Tongue (tissue), 2 donors: ENCODE data around the gene RAN. TPM values are rescaled to one million over a fixed set of nuclear protein-coding genes. Genes with fewer than 3 reads are reported as not detected.
"Not testable (repeated sequence)": the region's sequence is repeated elsewhere in the genome, so short reads cannot be mapped to it uniquely, and the experiment has no call there.

Experiments used
- DNase-seq: peaks from one replicate; pipeline ENCODE4 v3.0.0-alpha.2; 2015
- total RNA-seq: library from RNA; depleted of rRNA; stranded (reverse); fragments of >200 nt; gene quantifications from one replicate; pipeline ENCODE4 v1.2.3, GENCODE V29; 2014

Gene RAN
- total RNA-seq, result 195 TPM

DNA sequence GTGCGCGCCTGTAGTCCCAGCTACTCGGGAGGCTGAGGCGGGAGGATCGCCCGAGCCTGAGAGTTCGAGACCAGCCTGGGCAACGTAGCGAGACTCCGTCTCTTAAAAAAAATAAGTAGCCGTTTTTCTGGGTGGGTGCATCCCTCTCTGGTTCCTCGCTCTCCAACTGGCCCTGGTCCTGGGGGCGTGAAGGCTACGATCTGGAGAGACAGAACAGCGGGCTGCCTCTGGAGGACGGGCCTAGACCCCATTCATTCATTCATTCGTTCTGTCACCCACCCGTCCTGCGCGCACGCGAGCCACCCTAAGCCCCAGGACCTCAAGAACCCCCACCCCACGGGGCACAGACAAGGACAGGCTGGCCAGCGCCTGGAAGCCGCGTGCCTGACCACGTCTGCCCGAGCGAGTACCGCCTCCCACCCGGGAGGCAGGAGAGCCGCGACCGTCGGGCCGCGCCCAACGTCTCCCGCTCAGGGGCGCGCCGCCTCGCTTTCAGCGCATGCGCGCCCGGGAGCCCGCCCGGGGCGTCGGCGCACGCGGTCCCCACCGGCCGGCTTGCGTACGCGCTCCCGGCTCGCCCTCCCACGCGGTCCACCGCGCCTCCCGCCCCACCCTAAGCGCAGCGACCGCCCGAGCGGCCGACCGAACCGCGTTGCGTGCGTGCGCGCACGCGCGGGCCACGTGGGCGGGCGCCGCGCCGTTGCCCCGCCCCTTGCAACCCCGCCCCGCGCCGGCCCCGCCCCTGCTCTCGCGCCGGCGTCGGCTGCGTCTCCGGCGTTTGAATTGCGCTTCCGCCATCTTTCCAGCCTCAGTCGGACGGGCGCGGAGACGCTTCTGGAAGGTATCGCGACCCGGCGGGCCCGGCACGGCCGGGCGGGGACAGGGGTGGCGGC, at the start of gene RAN:
Gene RAN, plus strand, starts transcription at position 781 of the 893 bp plus-strand sequence. CDS start 528 bp downstream, outside the sequence.
- peak; percentile 97 for DNase-seq

DNA sequence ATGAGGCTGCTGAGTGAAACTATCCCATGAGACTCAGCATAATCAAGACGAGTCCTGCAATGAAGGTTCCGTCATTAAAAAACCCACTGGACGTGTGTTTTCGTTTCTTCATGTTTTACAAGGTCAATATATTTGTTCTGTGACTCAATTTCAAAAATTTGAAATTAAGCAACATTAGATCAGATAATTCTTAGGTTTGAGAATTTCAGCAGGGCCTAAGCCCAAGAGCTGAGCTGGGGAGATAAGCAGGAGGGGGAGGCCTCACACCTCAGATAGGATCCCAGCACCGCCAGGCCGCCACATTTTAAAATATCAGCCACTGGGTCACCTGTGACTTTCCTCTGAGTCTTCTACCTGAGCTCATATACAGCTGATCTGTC, 46.1 kb upstream of the RAN start:
- DNase-seq, result no peak

DNA sequence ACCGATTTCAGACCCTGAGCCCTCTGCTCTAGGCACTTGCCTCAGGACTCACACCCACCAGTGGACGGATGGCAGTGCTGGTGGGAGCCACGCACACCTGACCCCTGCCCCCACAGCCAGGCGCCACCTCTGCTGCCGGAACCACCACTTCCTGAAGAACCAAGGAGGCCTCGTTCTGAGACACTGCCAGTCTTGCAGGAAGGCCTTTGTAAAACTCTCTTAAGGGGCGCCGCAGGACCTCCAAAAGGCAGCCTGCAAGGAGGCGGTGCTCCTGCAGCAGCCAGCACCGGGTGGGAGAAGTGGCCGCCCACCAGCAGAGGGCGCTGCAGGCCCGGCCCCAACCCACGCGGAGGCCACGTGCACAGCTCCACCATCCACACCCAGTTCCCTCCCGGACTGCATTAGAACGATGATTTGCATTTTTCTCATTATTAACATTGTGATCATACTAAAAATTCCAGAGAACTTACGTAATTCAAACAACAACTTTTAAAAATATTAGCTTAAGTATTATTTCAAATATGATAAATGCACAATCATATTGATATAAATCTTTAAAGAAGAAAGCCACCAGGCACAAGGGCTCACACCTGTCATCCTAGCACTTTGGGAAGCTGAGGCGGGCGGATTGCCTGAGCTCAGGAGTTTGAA, 45.6 kb upstream of the RAN start:
- DNase-seq, result no peak

DNA sequence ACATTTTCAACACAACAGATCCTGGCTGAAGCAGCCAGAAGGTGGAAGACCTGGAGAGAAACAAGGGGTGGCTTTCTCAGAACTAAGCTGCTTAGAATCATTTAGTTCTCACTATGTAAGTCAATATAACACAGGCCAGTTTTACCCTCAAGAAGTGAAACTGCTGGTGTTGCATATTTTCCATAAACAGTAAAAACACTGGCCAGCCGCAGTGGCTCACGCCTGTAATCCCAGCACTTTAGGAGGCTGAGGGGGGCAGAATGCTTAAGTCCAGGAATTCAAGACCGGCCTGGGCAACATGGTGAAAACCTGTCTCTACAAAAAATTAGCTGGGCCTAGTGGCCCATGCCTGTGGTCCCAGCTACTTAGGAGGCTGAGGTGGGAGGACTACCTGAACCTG, 44.4 kb upstream of the RAN start:
- no peak for DNase-seq

DNA sequence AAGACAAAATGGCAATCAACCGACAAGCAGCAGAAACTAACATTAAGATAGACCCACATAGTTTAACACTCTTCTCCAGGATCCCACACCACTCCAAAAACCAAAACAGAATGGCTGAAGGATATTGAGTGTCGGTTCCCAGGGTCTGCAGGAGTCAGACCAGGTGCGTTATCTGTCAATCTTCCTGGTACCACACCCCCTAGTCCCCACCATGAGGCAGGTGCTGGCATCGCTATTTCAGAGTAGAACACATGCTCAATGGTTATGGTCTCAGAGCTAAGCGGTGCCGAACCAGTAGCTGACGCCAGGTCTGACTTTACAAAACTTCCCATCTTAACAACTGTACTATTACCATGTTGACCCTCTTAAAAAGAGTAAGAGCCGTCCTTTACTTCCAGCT, 43.0 kb upstream of the RAN start:
- DNase-seq, result no peak

DNA sequence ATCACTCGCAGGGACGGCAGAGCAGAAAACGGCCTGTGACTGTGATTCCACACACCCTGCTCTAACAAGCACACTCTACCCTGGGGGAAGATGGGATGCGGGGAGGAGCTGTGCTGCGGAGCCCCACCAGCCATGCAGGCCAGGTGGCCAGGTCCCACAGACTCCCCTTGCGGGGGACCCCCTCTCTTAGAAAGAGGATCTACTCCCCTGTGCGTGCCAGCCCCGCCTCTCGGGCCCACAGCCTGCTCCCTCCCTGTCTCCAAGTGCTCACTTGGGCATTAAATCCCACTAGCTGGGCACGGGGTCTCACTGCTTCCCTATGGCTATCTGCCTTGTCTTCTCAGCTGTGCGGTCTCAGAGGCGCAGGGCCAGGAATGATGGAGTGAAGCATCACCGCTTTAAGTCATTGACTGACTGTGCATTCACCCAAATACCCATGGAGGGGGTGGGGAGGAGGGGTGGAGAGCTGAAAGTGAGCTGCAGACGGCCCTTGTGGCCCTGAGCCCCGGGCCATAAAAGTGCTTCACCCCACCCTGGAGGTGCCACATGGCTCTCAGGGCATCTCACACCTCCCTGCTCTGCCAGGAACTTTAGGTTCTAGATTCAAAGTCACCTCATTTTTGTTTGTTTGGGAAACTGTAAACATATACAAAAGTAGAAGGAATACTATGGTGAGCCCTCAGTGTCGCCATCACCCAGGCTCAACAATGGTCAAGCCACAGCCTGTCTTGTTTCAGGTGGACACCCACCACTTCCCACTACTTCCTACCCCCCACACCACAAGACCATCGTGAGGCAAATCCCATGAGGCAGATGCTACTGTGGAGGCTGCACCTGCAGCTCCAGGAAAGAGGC, 42.2 kb upstream of the RAN start:
- DNase-seq, result no peak

DNA sequence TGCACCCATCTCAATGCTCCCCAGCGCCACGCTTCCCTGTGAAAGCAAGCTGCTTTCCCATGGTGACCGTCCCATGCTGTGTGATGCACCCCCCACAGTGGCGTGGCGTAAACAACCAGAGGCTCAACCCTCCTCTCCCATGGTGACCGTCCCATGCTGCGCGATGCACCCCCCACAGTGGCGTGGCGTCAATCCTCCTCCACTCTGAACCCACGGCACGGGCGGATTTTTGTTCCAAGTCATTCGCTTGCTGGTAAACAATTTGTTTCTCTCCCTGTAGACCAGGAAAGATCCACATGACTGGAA, 41.7 kb upstream of the RAN start:
- DNase-seq, result no peak

DNA sequence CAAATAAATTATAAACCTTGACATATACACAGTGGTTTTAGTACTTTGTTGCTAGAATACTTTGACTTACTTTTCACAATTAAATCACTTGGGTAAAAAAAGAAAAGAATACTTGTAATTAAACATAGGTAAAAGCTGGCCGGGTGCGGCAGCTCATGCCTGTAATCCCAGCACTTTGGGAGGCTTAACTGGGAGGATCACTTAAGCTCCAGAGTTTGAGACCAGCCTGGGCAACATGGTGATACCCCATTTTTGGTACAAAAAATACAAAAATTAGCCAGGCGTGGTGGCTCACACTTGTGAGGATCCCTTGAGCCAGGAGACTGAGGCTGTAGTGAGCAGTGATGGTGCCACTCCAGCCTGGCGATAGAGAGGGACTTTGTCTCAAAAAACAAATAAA, 40.6 kb upstream of the RAN start:
- no peak for DNase-seq

DNA sequence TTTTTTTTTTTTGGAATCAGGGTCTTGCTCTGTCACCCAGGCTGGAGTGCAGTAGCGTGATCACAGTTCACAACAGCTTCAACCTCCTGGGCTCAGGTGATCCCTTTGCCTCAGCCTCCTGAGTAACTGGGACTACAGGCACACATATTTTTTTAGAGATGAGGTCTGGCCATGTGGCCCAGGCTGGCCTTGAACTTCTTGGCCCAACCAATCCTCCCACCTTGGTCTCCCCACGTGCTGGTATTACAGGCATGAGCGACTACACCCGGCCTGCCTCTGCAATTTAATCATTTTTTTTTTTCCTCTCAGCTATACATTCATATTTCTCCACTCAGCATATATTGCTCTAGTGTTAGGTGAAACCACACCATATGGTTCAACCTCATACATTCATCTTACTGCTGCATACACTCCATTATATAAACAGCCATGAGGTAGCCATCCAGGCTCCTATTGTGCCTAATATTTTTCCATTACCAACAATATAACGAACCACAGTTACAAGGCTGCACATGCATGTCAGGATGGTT, 39.9 kb upstream of the RAN start:
- DNase-seq, result no peak

DNA sequence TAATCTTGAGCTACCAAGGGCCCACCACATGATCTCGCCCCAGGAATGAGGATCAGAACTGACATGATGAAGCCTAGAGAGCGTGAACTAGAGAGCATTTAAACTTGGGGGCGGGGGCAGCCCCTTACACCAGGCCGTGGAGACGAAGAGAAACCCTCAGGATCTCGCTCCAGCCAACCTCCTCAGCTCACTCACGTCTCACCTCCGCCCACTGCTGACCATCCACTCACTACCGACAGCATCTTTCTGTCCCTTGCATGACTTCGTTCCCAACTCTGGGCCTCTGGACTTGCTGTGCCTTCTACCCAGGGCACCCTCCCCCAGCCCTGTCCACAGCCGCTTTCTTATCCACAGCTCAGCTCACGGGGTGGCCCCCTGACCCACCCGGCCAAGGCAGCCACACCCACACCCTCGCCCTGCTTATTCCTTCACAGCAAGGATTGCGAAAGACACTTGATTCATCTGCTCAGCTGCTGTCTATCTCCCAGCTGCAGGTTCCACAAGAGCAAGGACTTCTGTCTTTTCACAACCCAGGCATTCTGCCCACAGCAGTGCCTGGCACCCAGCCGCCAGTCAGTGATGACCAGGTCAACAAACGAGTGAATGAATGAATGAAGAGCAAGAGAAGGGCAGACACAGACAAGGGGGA, 39.2 kb upstream of the RAN start:
- DNase-seq, result peak; percentile 26

DNA sequence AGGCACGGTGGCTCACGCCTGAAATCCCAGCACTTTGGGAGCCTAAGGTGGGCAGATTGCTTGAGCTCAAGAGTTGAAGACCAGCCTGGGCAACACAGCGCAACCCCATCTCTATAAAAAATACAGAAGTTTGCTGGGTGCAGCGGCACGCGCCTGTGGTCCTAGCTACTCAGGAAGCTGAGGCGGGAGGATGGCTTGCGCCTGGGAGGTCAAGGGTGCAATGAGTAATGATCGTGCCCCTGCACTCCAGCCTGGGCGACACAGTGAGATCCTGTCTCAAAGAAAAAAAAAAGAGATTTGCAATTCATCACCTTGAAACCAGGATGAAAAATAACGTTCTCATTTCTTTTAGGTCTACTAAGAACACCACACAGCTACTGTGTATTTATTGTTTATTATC, 36.9 kb upstream of the RAN start:
- DNase-seq, result no peak

DNA sequence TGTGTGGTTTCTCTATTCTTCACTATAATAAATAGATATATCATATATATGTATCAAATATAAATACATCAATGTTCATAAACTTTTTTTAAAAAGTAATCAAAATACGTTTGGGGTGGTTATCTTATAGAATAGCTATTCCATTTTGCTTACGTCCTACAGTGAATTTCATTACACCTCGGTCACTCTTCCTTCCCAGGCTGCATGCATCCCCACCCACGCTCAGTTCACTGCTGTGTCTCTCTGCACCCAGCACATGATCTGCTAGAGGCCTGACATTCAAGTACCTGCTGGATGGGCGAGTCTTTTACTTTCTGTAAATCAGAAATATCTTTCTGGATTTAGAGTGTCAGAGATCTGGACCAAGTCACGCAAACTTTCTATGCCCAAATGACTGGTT, 36.4 kb upstream of the RAN start:
- no peak for DNase-seq

DNA sequence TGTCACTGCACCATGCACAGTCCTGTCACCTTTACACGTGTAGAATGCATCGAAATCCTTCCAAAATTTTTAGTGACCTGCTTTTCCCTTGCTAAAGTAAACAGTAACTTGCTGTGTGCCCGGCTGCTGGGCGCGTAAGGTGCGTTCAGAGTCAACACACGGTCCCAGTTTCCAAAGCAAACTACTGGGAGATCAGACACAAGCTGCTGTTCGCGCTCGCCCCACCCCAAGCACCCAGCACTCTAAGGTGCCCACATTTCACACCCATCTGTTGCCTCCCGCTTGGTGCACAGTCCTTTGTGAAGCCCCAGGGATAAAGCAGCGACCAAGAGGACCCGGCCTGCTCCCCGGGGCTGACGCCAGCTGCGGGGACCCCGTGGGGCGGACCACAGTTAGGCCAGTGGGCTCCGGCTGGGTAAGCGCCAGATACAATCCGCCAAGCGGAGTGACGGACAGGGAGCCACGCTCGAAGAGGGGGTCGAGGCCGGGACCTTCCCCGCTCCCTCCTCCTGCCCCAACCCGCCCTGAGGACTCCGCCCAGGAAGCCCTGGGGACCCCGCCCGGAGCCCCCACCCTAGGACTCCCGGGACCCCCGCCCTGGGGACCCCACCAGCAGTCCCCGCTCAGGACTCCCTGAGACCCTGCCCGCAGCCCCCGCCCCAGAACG, 33.4 kb upstream of the RAN start:
- peak; percentile 28 for DNase-seq

DNA sequence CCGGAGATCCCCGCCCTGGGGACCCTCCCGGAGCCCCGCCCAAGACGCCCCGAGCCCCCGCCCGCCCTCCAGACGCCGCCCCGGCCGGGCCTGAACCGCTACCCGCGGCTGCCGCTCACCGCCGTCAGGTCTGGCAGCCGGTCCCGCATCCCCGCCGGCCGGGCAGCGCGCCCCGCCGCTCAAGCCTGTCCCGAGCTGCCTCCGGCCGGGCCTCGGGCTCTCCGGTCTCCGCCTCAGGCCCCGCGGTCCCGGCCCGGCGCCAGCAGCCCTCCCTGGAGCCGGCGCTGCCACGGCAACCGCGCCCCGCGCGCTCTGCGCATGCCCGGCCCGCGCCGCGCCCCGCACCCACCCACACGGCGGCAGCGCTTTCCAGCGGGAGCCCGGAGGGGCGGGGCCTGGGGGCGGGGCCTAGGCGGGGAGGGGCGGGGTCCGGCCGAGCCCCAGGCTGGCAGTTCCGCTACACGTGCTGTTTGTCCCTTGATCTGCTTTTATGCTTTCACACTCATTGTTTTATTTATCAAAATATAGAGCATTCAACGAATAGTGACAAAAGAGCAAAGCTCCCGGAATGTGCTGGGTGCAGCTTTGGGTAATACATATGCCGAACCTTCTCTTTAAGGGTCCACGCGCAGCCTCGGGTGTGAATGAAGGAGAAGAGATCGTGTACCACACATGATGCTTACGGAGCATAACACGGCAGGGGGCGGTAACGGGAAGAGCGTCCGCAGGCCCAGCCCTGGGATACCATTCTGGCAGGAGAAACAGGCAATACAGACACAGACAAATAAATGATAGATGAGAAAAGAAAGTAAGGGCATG, 32.7 kb upstream of the RAN start, which contains the start of gene STX2:
Gene STX2, minus strand, starts transcription at position 300 of the 819 bp plus-strand sequence. Its CDS starts 151 bp downstream, at position 149.
- peak; percentile 92 for DNase-seq

DNA sequence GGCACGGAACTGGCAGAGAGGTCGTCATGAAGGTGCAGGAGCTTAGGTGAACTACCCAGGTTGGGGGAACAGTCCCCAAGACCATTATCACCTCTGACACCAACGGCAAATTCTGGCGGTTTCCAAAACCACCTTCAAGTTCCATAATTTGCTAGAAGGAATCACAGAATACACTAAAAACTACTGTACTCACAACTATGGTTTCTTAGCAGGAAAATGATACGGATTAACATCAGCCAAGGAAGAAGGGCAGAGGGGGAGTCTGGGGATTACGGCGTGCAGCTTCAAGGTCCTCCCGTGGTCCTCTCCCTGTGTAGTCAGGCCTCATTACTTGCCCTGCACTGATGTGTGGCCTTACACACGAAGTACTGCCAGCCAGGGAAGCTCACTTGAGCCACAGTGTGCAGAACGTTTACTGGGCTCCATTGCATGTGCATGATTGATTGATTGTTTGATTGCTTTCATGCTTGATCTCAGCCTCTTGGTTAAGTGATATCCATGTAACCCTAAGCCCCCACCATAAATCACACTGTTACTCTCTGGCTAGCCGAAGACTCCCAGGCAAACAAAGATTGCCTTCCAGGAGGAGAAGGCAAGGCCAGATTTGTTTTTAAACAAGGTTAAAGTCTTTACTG, 32.0 kb upstream of the RAN start:
- DNase-seq, result no peak

DNA sequence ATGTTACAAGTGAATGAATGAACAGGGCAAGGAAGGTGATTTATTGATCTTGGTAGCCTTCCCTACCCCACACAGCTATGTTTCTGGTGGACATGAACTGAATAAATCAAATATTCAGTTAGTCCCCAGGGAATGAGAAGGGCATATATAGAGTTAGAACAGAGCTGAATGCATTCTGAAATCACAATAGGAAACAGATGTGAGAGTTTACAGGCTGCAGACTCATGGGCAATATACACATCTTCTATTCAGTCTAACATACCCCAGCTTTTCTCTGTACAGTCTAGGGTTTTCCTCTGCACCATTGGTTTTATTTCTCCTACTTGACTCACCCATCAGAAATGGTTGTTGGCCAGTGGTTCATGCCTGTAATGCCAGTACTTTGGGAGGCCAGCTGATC, 25.5 kb upstream of the RAN start:
- DNase-seq, result no peak

DNA sequence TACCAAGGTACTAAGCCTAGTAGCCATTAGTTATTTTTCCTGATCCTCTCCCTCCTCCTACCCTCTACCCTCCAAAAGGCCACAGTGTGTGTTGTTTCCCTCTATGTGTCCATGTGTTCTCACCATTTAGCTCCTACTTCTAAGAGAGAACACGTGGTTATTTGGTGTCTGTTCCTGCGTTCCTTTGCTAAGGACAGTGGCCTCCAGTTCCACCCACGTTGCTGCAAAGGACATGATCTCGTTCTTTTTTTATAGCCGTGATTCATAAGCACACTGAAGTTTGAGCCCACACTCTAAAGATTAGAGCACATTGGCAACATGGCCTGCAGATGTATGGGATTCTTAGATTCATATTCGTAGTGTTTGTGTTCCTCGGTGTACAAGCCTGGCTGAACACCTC, 24.8 kb upstream of the RAN start:
- DNase-seq, result no peak

DNA sequence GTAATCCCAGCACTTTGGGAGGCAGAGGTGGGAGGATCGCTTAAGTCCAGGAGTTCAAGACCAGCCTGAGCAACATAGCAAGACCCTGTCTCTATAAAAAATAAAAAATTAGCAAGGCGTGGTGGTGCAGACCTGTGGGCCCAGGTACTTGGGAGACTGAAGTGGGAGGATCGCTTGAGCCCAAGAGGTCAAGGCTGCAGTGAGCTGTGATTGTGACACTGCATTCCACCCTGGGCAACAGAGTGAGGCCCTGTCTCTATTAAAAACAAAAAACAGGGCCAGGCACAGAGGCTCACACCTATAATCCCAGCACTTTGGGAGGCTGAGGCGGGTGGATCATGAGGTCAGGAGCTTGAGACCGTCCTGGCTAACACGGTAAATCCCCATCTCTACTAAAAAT, 23.8 kb upstream of the RAN start:
- not testable (repeated sequence) for DNase-seq

DNA sequence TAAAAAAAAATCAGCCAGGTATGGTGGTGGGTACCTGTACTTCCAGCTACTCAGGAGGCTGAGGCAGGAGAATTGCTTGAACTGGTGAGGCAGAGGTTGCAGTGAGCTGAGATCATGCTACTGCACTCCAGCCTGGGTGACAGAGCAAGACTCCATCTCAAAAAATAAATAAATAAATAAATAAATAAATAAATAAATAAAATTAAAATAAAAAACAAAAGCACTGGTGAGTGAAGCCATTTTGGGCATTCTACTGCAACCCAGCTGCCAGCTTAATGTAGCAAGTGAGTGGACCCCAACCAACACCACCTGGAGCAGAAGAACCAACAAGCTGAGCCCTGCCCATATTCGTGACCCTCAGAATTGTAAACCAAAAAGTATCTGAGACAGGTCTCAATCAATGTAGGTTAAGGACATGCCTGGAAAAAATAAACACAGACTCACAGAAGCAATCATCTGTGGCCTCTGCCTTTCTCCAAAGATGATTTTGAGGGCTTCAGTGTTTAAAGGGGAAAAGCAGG, 23.0 kb upstream of the RAN start:
- not testable (repeated sequence) for DNase-seq
